Skeletal muscle satellite cell (primary cell): ENCODE results near the gene GYPE.
"Not testable (repeated sequence)": the region's sequence is repeated elsewhere in the genome, so short reads cannot be mapped to it uniquely, and the experiment has no call there.

ENCODE experiments used
- H3K27me3 ChIP-seq: 2 replicates; pipeline ENCODE4 v1.7.0; 2013; ENCODE audit warnings: low read length; ENCODE audit not compliant: control insufficient read depth, insufficient read depth
- H3K36me3 ChIP-seq: 2 replicates; pipeline ENCODE4 v1.7.0; 2013; ENCODE audit warnings: mild to moderate bottlenecking, control low read depth, low read length; ENCODE audit not compliant: insufficient read depth
- H3K4me1 ChIP-seq: 2 replicates; pipeline ENCODE4 v1.7.0; 2013; ENCODE audit warnings: low read length; ENCODE audit not compliant: control insufficient read depth, insufficient read depth
- H3K4me2 ChIP-seq: 2 replicates; pipeline ENCODE4 v1.7.0; 2013; ENCODE audit warnings: mild to moderate bottlenecking, low read length
- H3K4me3 ChIP-seq: 2 replicates; pipeline ENCODE4 v1.7.0; 2013; ENCODE audit warnings: low read length
- H3K9ac ChIP-seq: 2 replicates; pipeline ENCODE4 v1.7.0; 2013; ENCODE audit warnings: mild to moderate bottlenecking, low read depth, low read length, moderate library complexity
- H3K9me3 ChIP-seq: replicated peaks from 2 replicates; pipeline ENCODE4 v1.7.0; 2013; ENCODE audit warnings: mild to moderate bottlenecking, control low read depth, low read length

The GYPE gene

DNA sequence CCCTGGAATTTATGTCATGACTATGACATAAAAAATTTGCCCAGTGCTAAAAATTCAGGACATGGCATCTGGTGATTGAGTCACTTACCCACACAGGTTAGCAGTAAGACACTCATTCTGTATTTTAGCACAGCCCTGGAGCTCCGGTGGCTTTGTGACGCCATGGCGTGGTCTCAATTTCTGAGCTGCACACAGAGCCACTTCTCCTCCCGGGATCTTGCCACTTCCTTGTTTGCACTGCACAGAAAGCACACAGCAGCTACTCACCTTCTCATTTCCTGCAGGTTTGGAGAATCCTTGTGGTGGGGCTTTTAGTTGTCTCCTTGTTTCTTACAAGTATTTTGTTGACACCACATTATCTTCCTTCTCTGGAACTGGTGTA is 76.1 kb downstream of the GYPE start:
- not testable (repeated sequence) for H3K9me3 ChIP-seq, H3K4me1 ChIP-seq, H3K4me3 ChIP-seq, H3K9ac ChIP-seq, H3K27me3 ChIP-seq, H3K36me3 ChIP-seq, H3K4me2 ChIP-seq
